Posterior vena cava (tissue), 2 donors: ENCODE data around the gene MYL12A. TPM values are rescaled to one million over a fixed set of nuclear protein-coding genes. Genes with fewer than 3 reads are reported as not detected.
"Not testable (repeated sequence)": the region's sequence is repeated elsewhere in the genome, so short reads cannot be mapped to it uniquely, and the experiment has no call there.

Experiments
- DNase-seq: peaks from one replicate; pipeline ENCODE4 v3.0.0-alpha.2; 2020; ENCODE audit warnings: low spot score
- intact Hi-C, 2 donors: fragments of 100-400 bp; cut with DNase I; formaldehyde crosslinking; loops; one replicate each; pipeline versions ENCODE4 v1.14.1 to v1.14.2; 2022 to 2023
- long read RNA-seq, 2 donors: library from polyadenylated mRNA; unstranded; transcript quantifications; one replicate each; pipeline ENCODE4 v2.0.0, GENCODE V29; 2020 to 2021
- total RNA-seq, 2 donors: library from RNA; stranded (reverse); fragmentation: NEBNext Ultra II Directional; extraction: Animal tissue kit (Norgen Biotek cat#: 25700); gene quantifications; one replicate each; pipeline ENCODE4 v1.2.1, GENCODE V29; 2021
- donor health status: DM: yes; HTN: yes; CAD: no.
- donor health status: DM: yes; HTN: yes; CAD: no.

The MYL12A gene
- total RNA-seq = 100 to 1,000 TPM; 331 to 410 TPM
- long read RNA-seq, donor 1, transcript MYL12A-201 (4 exons, 1,229 nt) = major isoform, 89 of 99 reads
- long read RNA-seq, donor 1, partial matches to known transcripts = 5 of 99 reads
- long read RNA-seq, donor 1, other reads (novel, unspliced or antisense) = 2 of 99 reads
- long read RNA-seq, donor 2, transcript MYL12A-207 (4 exons, 947 nt) = minor isoform, 7 of 544 reads
- long read RNA-seq, donor 2, transcript MYL12A-212 (1 exons, 738 nt) = minor isoform, 17 of 544 reads
- long read RNA-seq, donor 2, transcript MYL12A-201 (4 exons, 1,229 nt) = major isoform, 499 of 544 reads
- long read RNA-seq, donor 2, partial matches to known transcripts = 6 of 544 reads
- long read RNA-seq, donor 2, other reads (novel, unspliced or antisense) = 13 of 544 reads

GRCh38 chr18:3247240-3248061, at the start of gene MYL12A:
MYL12A (plus strand) TSS chr18:3247801; CDS start chr18:3253248, 5,447 bp downstream.
- intact Hi-C loops = loop anchor here (5.0 to 10.0 kb wide), 3 partner anchors 93 to 590 kb away; partner anchors contain the start of gene SMCHD1 (in 1 of the 2)
- DNase-seq = peak; percentile 99

GRCh38 chr18:3198260-3198860, 49.2 kb upstream of the MYL12A start:
- DNase-seq, intact Hi-C loops: not testable (repeated sequence)

GRCh38 chr18:3199942-3200645, 47.5 kb upstream of the MYL12A start:
- DNase-seq = no peak
- intact Hi-C loops = no loop called here

- intact Hi-C loops = no loop called here
- no peak for DNase-seq
These were observed 42.4 kb upstream of the MYL12A start for GRCh38 chr18:3205239-3205638.

- intact Hi-C loops = no loop called here
- DNase-seq = no peak
These were observed 40.0 kb upstream of the MYL12A start for GRCh38 chr18:3207565-3207964.

- intact Hi-C loops = no loop called here
- DNase-seq = no peak
These were observed 37.6 kb upstream of the MYL12A start for GRCh38 chr18:3209859-3210569.

GRCh38 chr18:3211236-3211992, 36.2 kb upstream of the MYL12A start:
- no peak for DNase-seq
- intact Hi-C loops = no loop called here

- DNase-seq = no peak
- intact Hi-C loops = no loop called here
These were observed 34.9 kb upstream of the MYL12A start for GRCh38 chr18:3212657-3213056.

- DNase-seq = no peak
- intact Hi-C loops = no loop called here
These were observed 34.1 kb upstream of the MYL12A start for GRCh38 chr18:3213300-3214059.

GRCh38 chr18:3214855-3215637, 32.6 kb upstream of the MYL12A start:
- no peak for DNase-seq
- intact Hi-C loops = no loop called here

GRCh38 chr18:3216987-3217386, 30.6 kb upstream of the MYL12A start:
- no peak for DNase-seq
- intact Hi-C loops = no loop called here

GRCh38 chr18:3217948-3218647, 29.5 kb upstream of the MYL12A start:
- intact Hi-C loops = no loop called here
- DNase-seq = no peak

- no peak for DNase-seq
- intact Hi-C loops = no loop called here
These were observed 28.8 kb upstream of the MYL12A start for GRCh38 chr18:3218819-3219218.

- intact Hi-C loops = no loop called here
- DNase-seq = no peak
These were observed 28.4 kb upstream of the MYL12A start for GRCh38 chr18:3219241-3219630.

GRCh38 chr18:3219631-3220335, 27.8 kb upstream of the MYL12A start, which contains the start of gene MYOM1:
MYOM1 (minus strand) TSS chr18:3219968; CDS start chr18:3215223, 4,745 bp downstream.
- intact Hi-C loops = no loop called here

More at GRCh38 chr18:3219631-3220335, 27.8 kb upstream of the MYL12A start, which contains the start of gene MYOM1:
- no peak for DNase-seq
